Stimulated activated naive CD8-positive, alpha-beta T cell treated with anti-CD3 and anti-CD28 coated beads, Interleukin-15, Interleukin-2, amounts not matched to agents 100 ng/mL and 50 ng/mL, for 24 hours (primary cell): ENCODE data around the gene MGMT.

Experiments used
- H3K27ac Mint-ChIP-seq: one replicate; pipeline ENCODE4 v1.8.0; 2021; ENCODE audit warnings: mild to moderate bottlenecking, mixed read lengths
- H3K27me3 Mint-ChIP-seq: one replicate; pipeline ENCODE4 v1.8.0; 2021; ENCODE audit warnings: mixed read lengths
- H3K36me3 Mint-ChIP-seq: one replicate; pipeline ENCODE4 v1.8.0; 2021; ENCODE audit warnings: low read depth, mixed read lengths
- H3K4me1 Mint-ChIP-seq: one replicate; pipeline ENCODE4 v1.8.0; 2021; ENCODE audit warnings: low read depth, mixed read lengths
- H3K4me3 Mint-ChIP-seq: one replicate; pipeline ENCODE4 v1.8.0; 2021; ENCODE audit warnings: mild to moderate bottlenecking, mixed read lengths
- H3K9me3 Mint-ChIP-seq: one replicate; pipeline ENCODE4 v1.8.0; 2021; ENCODE audit warnings: mixed read lengths

The MGMT gene

GRCh38 chr10:129652521-129653201, 185.6 kb downstream of the MGMT start:
- no peaks in the 10 kb centered on the region for H3K4me1 Mint-ChIP-seq
- no peak overlapping the region for H3K4me3 Mint-ChIP-seq
- H3K27me3 Mint-ChIP-seq: no peaks in the 10 kb centered on the region
- no peaks in the 10 kb centered on the region for H3K9me3 Mint-ChIP-seq
- no peak overlapping the region for H3K27ac Mint-ChIP-seq
- peaks cover 24% of the 10 kb centered on the region for H3K36me3 Mint-ChIP-seq

GRCh38 chr10:129653428-129653827, 186.4 kb downstream of the MGMT start:
- H3K27ac Mint-ChIP-seq: no peak overlapping the region

GRCh38 chr10:129653861-129654260, 186.8 kb downstream of the MGMT start:
- Mint-ChIP-seq H3K4me3 (no peak overlapping the region), H3K27ac (no peak overlapping the region), H3K4me1 (no peaks in the 10 kb centered on the region), H3K27me3 (no peaks in the 10 kb centered on the region), H3K9me3 (no peaks in the 10 kb centered on the region), H3K36me3 (peaks cover 16% of the 10 kb centered on the region)

More at GRCh38 chr10:129653428-129653827, 186.4 kb downstream of the MGMT start:
- no peaks in the 10 kb centered on the region for H3K27me3 Mint-ChIP-seq
- H3K4me3 Mint-ChIP-seq: no peak overlapping the region
- H3K4me1 Mint-ChIP-seq: no peaks in the 10 kb centered on the region
- H3K9me3 Mint-ChIP-seq: no peaks in the 10 kb centered on the region
- H3K36me3 Mint-ChIP-seq: peaks cover 21% of the 10 kb centered on the region

GRCh38 chr10:129654461-129654860, 187.4 kb downstream of the MGMT start:
- Mint-ChIP-seq H3K4me3 (no peak overlapping the region), H3K27ac (no peak overlapping the region), H3K36me3 (peaks cover 18% of the 10 kb centered on the region), H3K9me3 (no peaks in the 10 kb centered on the region), H3K27me3 (no peaks in the 10 kb centered on the region), H3K4me1 (no peaks in the 10 kb centered on the region)

- Mint-ChIP-seq H3K36me3 (peaks cover 18% of the 10 kb centered on the region), H3K9me3 (peaks cover 4% of the 10 kb centered on the region), H3K4me1 (no peaks in the 10 kb centered on the region)
These were observed 188.1 kb downstream of the MGMT start for GRCh38 chr10:129655007-129655678.

GRCh38 chr10:129655679-129656031, 188.6 kb downstream of the MGMT start:
- H3K36me3 Mint-ChIP-seq: peaks cover 19% of the 10 kb centered on the region
- H3K4me1 Mint-ChIP-seq: no peaks in the 10 kb centered on the region
- no peaks in the 10 kb centered on the region for H3K27me3 Mint-ChIP-seq
- H3K9me3 Mint-ChIP-seq: peaks cover 4% of the 10 kb centered on the region
- H3K4me3 Mint-ChIP-seq: no peak overlapping the region
- H3K27ac Mint-ChIP-seq: no peak overlapping the region

More at GRCh38 chr10:129655007-129655678, 188.1 kb downstream of the MGMT start:
- H3K27me3 Mint-ChIP-seq: no peaks in the 10 kb centered on the region
- no peak overlapping the region for H3K27ac Mint-ChIP-seq
- H3K4me3 Mint-ChIP-seq: no peak overlapping the region

DNA sequence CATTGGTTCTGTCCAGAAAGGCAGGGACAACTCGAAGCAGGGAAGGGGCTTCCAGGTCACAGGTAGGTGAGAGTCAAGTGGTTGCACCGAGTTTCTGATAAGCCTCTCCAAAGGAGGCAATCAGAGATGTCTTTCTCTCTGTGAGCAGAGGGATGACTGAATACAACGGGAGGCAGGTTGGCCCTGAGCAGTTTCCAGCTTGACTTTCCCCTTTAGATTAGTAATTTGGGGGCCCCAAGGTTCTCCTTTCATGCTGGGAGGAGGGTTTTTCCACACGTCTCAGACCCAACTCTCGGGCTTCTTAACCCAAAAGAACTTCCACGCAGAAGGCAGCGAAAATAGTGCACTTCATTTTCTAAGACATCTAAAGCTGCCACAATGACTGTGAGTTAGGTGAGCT, 189.6 kb downstream of the MGMT start:
- H3K27me3 Mint-ChIP-seq: no peaks in the 10 kb centered on the region
- no peaks in the 10 kb centered on the region for H3K4me1 Mint-ChIP-seq
- no peak overlapping the region for H3K4me3 Mint-ChIP-seq
- H3K36me3 Mint-ChIP-seq: peaks cover 28% of the 10 kb centered on the region
- peaks cover 9% of the 10 kb centered on the region for H3K9me3 Mint-ChIP-seq
- H3K27ac Mint-ChIP-seq: no peak overlapping the region

DNA sequence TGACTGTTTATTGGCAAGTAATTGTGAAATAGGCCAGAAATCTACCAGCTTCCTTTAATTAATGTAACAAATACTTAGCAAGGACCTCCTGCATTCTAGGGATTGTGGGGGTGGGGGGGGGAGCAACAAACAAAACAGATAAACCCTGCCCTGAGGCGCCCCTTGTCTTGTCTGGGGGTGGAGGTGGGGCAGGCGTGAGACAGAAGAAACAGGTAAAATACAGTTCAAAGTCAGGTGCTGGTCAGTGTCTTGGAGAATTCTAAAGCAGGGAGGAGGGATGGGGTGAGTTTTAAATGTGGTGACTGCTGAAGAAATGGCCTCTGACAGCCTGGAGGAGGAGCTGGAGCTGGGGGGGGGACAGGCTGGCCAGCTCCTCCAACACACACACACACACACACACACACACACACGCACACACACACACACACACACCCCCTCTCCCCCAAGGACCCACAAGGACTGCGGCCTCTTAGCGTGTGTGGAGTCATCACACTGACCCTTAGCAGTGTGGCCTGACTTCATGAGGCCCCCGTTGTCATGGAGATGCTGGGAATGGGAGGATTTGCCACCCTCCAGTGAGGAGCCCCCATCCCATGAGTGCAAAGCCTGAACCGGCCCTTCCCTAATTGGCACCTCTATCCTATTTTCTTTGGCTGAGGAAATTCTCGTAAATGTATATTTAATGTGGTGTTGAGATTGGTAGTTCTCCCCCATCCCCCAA, 190.4 kb downstream of the MGMT start:
- H3K9me3 Mint-ChIP-seq: peaks cover 15% of the 10 kb centered on the region
- peaks cover 36% of the 10 kb centered on the region for H3K36me3 Mint-ChIP-seq
- H3K4me3 Mint-ChIP-seq: no peak overlapping the region
- no peaks in the 10 kb centered on the region for H3K4me1 Mint-ChIP-seq
- H3K27ac Mint-ChIP-seq: no peak overlapping the region
- no peaks in the 10 kb centered on the region for H3K27me3 Mint-ChIP-seq

- H3K9me3 Mint-ChIP-seq: peaks cover 25% of the 10 kb centered on the region
- no peaks in the 10 kb centered on the region for H3K27me3 Mint-ChIP-seq
- H3K27ac Mint-ChIP-seq: no peak overlapping the region
- H3K36me3 Mint-ChIP-seq: peaks cover 41% of the 10 kb centered on the region
- no peaks in the 10 kb centered on the region for H3K4me1 Mint-ChIP-seq
- H3K4me3 Mint-ChIP-seq: no peak overlapping the region
These were observed 191.5 kb downstream of the MGMT start for GRCh38 chr10:129658376-129659072.

GRCh38 chr10:129659508-129660268, 192.6 kb downstream of the MGMT start:
- Mint-ChIP-seq H3K4me1 (no peaks in the 10 kb centered on the region), H3K9me3 (peaks cover 31% of the 10 kb centered on the region), H3K4me3 (no peak overlapping the region), H3K27ac (no peak overlapping the region), H3K27me3 (no peaks in the 10 kb centered on the region), H3K36me3 (peaks cover 47% of the 10 kb centered on the region)

DNA sequence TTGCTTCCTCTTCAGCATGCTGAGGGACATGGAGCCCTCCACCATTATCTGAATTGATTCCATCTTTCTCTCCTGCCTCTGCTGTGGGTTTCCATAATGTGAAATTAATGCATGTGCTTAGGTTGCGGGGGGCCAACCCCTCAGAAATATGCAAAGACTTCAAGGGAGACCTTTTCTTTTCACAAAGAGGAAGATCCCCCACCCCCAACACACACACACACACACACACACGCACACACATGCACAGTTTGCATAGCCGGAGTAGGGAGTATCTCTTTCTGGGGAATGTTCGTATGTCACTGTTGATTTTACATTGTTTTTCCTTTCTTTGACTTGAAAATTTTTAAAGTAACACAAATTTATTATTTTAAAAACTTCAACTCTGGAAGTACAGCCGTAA, 193.5 kb downstream of the MGMT start:
- H3K27me3 Mint-ChIP-seq: no peaks in the 10 kb centered on the region
- H3K36me3 Mint-ChIP-seq: peaks cover 47% of the 10 kb centered on the region
- no peak overlapping the region for H3K4me3 Mint-ChIP-seq
- no peak overlapping the region for H3K27ac Mint-ChIP-seq
- H3K9me3 Mint-ChIP-seq: peaks cover 35% of the 10 kb centered on the region
- no peaks in the 10 kb centered on the region for H3K4me1 Mint-ChIP-seq

- H3K27ac Mint-ChIP-seq: no peak overlapping the region
- H3K4me3 Mint-ChIP-seq: no peak overlapping the region
- peaks cover 39% of the 10 kb centered on the region for H3K9me3 Mint-ChIP-seq
- H3K27me3 Mint-ChIP-seq: no peaks in the 10 kb centered on the region
- H3K4me1 Mint-ChIP-seq: no peaks in the 10 kb centered on the region
- H3K36me3 Mint-ChIP-seq: peaks cover 51% of the 10 kb centered on the region
These were observed 195.4 kb downstream of the MGMT start for GRCh38 chr10:129662426-129662825.

DNA sequence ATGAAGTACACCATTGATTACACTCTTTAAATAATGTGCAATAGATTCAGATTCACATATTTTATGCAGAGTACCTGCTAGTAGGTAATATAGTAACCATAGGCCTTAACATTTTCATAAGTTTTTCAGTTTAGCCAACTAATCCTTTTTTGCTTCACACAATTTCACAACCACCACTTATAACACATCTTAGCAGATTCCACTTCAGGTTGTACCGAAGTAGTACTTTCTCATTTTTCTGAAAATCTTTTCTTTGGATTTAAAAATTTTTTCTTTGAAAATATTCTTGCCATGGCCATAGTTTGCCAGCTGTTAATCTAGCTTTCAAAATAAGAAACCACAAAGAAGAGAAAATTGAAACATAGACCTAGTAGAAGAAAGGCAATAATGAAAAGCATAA, 203.1 kb downstream of the MGMT start:
- Mint-ChIP-seq H3K4me3 (no peak overlapping the region), H3K27ac (no peak overlapping the region), H3K36me3 (peaks cover 56% of the 10 kb centered on the region), H3K27me3 (no peaks in the 10 kb centered on the region), H3K4me1 (no peaks in the 10 kb centered on the region), H3K9me3 (peaks cover 26% of the 10 kb centered on the region)

DNA sequence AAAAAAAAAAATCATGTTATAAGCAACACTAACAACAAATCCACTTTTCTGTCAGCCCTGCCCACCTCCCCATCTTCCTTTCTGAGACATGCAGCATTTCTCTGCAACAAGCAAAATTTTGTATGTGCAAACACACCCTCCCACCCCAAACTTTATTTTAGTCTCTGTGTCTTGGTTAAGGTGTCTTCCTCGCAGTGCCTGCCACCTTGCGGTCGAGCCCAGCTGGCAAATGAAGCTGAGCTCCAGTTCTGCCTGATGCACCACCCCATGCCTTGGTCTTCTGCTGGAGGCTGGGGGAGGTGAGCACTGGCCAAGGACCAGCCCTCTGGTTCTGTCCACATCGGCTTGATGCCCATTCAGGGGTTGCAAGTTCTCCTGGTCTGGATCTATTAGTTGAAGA, 206.3 kb downstream of the MGMT start:
- no peak overlapping the region for H3K4me3 Mint-ChIP-seq
- no peaks in the 10 kb centered on the region for H3K27me3 Mint-ChIP-seq
- no peak overlapping the region for H3K27ac Mint-ChIP-seq
- H3K36me3 Mint-ChIP-seq: peaks cover 46% of the 10 kb centered on the region
- H3K4me1 Mint-ChIP-seq: no peaks in the 10 kb centered on the region
- H3K9me3 Mint-ChIP-seq: peaks cover 9% of the 10 kb centered on the region
